HG03457 (cell line): ENCODE data around the gene ZXDB.
"Not testable (repeated sequence)": the region's sequence is repeated elsewhere in the genome, so short reads cannot be mapped to it uniquely, and the experiment has no call there.

ENCODE experiments used
- ATAC-seq: cut with Tn5 transposase; IDR thresholded peaks from one replicate; pipeline ENCODE4 v1.9.1; 2021; ENCODE audit warnings: moderate number of reproducible peaks; ENCODE audit not compliant: unreplicated experiment

ZXDB gene

GRCh38 chrX:57591284-57592159 lies at the start of gene ZXDB:
ZXDB (plus strand) TSS chrX:57592011; CDS start chrX:57592049, 38 bp downstream.
- peak; percentile 40 for ATAC-seq

- no peak for ATAC-seq
These were observed 26.6 kb upstream of the ZXDB start for GRCh38 chrX:57565198-57565597.

GRCh38 chrX:57573754-57574153 lies 18.1 kb upstream of the ZXDB start:
- ATAC-seq: no peak

- ATAC-seq: not testable (repeated sequence)
These were observed 8.9 kb upstream of the ZXDB start for GRCh38 chrX:57582948-57583347.

- ATAC-seq: no peak
These were observed 8.3 kb upstream of the ZXDB start for GRCh38 chrX:57583477-57583876.

GRCh38 chrX:57586360-57586759 lies 5.5 kb upstream of the ZXDB start:
- ATAC-seq: no peak

- ATAC-seq: no peak
These were observed 4.7 kb upstream of the ZXDB start for GRCh38 chrX:57587062-57587461.

GRCh38 chrX:57587607-57588006 lies 4.2 kb upstream of the ZXDB start:
- no peak for ATAC-seq

- ATAC-seq: peak; percentile 80
These were observed 516 bp downstream of the ZXDB start for GRCh38 chrX:57592160-57592893.

- ATAC-seq: peak; percentile 20
These were observed 1.0 kb downstream of the ZXDB start for GRCh38 chrX:57592894-57593215.

- no peak for ATAC-seq
These were observed 3.6 kb downstream of the ZXDB start for GRCh38 chrX:57595381-57595811.

- no peak for ATAC-seq
These were observed 4.3 kb downstream of the ZXDB start for GRCh38 chrX:57596109-57596508.

GRCh38 chrX:57596516-57596915 lies 4.7 kb downstream of the ZXDB start:
- ATAC-seq: no peak

GRCh38 chrX:57607295-57608187 lies 15.7 kb downstream of the ZXDB start:
- ATAC-seq: no peak

- not testable (repeated sequence) for ATAC-seq
These were observed 21.5 kb downstream of the ZXDB start for GRCh38 chrX:57613351-57613750.

GRCh38 chrX:57629438-57629837 lies 37.6 kb downstream of the ZXDB start:
- not testable (repeated sequence) for ATAC-seq

- no peak for ATAC-seq
These were observed 48.8 kb downstream of the ZXDB start for GRCh38 chrX:57640674-57641016.

- no peak for ATAC-seq
These were observed 49.5 kb downstream of the ZXDB start for GRCh38 chrX:57641338-57641737.

GRCh38 chrX:57643698-57644097 lies 51.9 kb downstream of the ZXDB start:
- ATAC-seq: no peak

GRCh38 chrX:57647020-57647419 lies 55.2 kb downstream of the ZXDB start:
- ATAC-seq: no peak
